Measurements from ENCODE around the gene PLXNB1. TPM values are rescaled to one million over a fixed set of nuclear protein-coding genes. Genes with fewer than 3 reads are reported as not detected.
"Not testable (repeated sequence)": the region's sequence is repeated elsewhere in the genome, so short reads cannot be mapped to it uniquely, and the experiment has no call there.

Gene PLXNB1, protein sequence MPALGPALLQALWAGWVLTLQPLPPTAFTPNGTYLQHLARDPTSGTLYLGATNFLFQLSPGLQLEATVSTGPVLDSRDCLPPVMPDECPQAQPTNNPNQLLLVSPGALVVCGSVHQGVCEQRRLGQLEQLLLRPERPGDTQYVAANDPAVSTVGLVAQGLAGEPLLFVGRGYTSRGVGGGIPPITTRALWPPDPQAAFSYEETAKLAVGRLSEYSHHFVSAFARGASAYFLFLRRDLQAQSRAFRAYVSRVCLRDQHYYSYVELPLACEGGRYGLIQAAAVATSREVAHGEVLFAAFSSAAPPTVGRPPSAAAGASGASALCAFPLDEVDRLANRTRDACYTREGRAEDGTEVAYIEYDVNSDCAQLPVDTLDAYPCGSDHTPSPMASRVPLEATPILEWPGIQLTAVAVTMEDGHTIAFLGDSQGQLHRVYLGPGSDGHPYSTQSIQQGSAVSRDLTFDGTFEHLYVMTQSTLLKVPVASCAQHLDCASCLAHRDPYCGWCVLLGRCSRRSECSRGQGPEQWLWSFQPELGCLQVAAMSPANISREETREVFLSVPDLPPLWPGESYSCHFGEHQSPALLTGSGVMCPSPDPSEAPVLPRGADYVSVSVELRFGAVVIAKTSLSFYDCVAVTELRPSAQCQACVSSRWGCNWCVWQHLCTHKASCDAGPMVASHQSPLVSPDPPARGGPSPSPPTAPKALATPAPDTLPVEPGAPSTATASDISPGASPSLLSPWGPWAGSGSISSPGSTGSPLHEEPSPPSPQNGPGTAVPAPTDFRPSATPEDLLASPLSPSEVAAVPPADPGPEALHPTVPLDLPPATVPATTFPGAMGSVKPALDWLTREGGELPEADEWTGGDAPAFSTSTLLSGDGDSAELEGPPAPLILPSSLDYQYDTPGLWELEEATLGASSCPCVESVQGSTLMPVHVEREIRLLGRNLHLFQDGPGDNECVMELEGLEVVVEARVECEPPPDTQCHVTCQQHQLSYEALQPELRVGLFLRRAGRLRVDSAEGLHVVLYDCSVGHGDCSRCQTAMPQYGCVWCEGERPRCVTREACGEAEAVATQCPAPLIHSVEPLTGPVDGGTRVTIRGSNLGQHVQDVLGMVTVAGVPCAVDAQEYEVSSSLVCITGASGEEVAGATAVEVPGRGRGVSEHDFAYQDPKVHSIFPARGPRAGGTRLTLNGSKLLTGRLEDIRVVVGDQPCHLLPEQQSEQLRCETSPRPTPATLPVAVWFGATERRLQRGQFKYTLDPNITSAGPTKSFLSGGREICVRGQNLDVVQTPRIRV (N-terminal part only)
- 9.4 and 9.6 TPM in 2 replicates for total RNA-seq (2012; rRNA removed)

GRCh38 chr3:48429960-48430707 is at the start of gene PLXNB1:
Gene PLXNB1 (minus strand): TSS chr3:48430086. CDS start chr3:48424611, 5,475 bp downstream.
- H3K4me2 ChIP-seq (ENCODE audit: low read length) = peak within 1 kb of the TSS; percentile 92
- H3K9ac ChIP-seq (ENCODE audit: low read depth, low read length) = peak within 1 kb of the TSS; percentile 89
- H3K4me1 ChIP-seq (ENCODE audit: control insufficient read depth, insufficient read depth, low read length) = peaks cover 49% of the 10 kb centered on the region
- no peaks in the 10 kb centered on the region for H3K9me3 ChIP-seq (replicated peaks; ENCODE audit: low read length)
- H3K36me3 ChIP-seq (ENCODE audit: insufficient read depth, low read length) = peaks cover 10% of the 10 kb centered on the region
- H3K27me3 ChIP-seq (ENCODE audit: control insufficient read depth, insufficient read depth, low read length) = no peaks in the 10 kb centered on the region
- peak within 1 kb of the TSS; percentile 80 for H3K4me3 ChIP-seq (ENCODE audit: low read length)

- no peaks in the 10 kb centered on the region for H3K27me3 ChIP-seq (ENCODE audit: control insufficient read depth, insufficient read depth, low read length)
- H3K9me3 ChIP-seq (replicated peaks; ENCODE audit: low read length) = no peaks in the 10 kb centered on the region
- H3K4me1 ChIP-seq (ENCODE audit: control insufficient read depth, insufficient read depth, low read length) = no peaks in the 10 kb centered on the region
- no peak overlapping the region for H3K4me3 ChIP-seq (ENCODE audit: low read length)
- no peak overlapping the region for H3K4me2 ChIP-seq (ENCODE audit: low read length)
- H3K9ac ChIP-seq (ENCODE audit: low read depth, low read length) = no peak overlapping the region
- no peaks in the 10 kb centered on the region for H3K36me3 ChIP-seq (ENCODE audit: insufficient read depth, low read length)
Measured at GRCh38 chr3:48478626-48479555, 49.0 kb upstream of the PLXNB1 start.

DNA sequence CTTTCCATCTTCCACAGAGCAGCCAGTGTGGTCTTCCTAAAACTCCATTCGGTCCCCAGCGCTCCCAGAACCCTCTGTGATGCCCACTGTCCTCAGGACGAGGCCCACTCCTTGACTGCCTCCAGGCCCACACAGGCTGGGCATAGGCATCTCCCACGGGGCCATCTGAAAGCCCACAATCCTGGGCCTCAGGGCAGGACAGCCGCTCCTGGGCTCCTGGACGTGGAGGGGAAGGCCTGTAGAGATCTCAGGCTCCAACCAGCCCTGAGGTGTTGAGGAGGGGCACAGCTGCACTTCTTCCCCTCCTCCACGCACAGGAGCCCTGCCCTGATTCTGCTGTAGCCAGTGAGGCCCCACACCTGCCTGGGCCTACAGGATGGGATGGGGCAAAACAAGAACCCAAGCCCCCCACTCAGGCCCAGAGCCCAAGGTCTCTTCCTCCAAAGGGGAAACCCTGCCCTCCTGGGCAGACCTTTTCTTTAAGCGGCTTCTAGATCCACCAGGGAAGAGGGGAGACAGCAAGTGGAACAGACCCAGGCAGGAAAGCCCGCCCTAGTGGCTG is 48.2 kb upstream of the PLXNB1 start:
- H3K9ac ChIP-seq (ENCODE audit: low read depth, low read length) = no peak overlapping the region
- H3K4me1 ChIP-seq (ENCODE audit: control insufficient read depth, insufficient read depth, low read length) = peaks cover 5% of the 10 kb centered on the region
- H3K4me2 ChIP-seq (ENCODE audit: low read length) = no peak overlapping the region
- H3K4me3 ChIP-seq (ENCODE audit: low read length) = no peak overlapping the region
- H3K27me3 ChIP-seq (ENCODE audit: control insufficient read depth, insufficient read depth, low read length) = no peaks in the 10 kb centered on the region
- H3K36me3 ChIP-seq (ENCODE audit: insufficient read depth, low read length) = no peaks in the 10 kb centered on the region
- no peaks in the 10 kb centered on the region for H3K9me3 ChIP-seq (replicated peaks; ENCODE audit: low read length)

DNA sequence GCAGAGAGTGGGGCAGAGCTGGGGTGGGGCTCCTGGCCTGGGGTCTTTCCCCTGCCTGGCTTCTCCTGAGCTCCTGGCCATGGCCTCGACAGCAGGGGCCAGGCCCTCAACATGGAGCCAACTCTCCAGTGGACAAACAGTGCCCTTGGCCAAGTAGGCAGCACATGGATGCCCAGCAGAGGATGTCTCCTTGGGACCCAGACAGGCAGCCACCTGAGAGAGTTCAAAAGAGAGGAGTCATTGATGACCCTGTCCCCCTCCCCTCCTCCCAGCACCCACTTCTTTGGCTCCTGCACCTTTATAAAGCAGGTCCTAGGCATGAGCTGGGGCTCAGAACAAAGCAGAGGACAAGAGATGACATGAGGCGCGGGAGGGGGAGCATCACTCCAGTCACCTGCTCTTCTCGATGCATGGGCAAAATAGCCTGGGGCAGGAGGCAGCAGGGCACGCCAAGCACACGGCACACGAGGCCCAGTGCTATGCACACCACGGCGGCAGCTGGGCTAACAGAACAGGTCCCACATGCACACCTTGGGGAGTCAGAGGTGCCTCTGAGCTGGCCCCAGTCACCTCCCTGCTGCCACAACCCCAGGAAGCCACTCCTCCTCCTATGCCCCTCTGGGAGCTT is 46.7 kb upstream of the PLXNB1 start:
- Histone ChIP-seq H3K4me3 (ENCODE audit: low read length) (no peak overlapping the region), H3K4me2 (ENCODE audit: low read length) (no peak overlapping the region), H3K27me3 (ENCODE audit: control insufficient read depth, insufficient read depth, low read length) (no peaks in the 10 kb centered on the region), H3K36me3 (ENCODE audit: insufficient read depth, low read length) (no peaks in the 10 kb centered on the region), H3K9ac (ENCODE audit: low read depth, low read length) (no peak overlapping the region), H3K4me1 (ENCODE audit: control insufficient read depth, insufficient read depth, low read length) (peaks cover 9% of the 10 kb centered on the region), H3K9me3 (replicated peaks; ENCODE audit: low read length) (no peaks in the 10 kb centered on the region)

- Histone ChIP-seq H3K9me3 (replicated peaks; ENCODE audit: low read length) (no peaks in the 10 kb centered on the region), H3K27me3 (ENCODE audit: control insufficient read depth, insufficient read depth, low read length) (no peaks in the 10 kb centered on the region), H3K9ac (ENCODE audit: low read depth, low read length) (no peak overlapping the region), H3K36me3 (ENCODE audit: insufficient read depth, low read length) (peaks cover under 1% of the 10 kb centered on the region), H3K4me3 (ENCODE audit: low read length) (no peak overlapping the region), H3K4me1 (ENCODE audit: control insufficient read depth, insufficient read depth, low read length) (peaks cover 12% of the 10 kb centered on the region), H3K4me2 (ENCODE audit: low read length) (no peak overlapping the region)
Measured at GRCh38 chr3:48475188-48475587, 45.3 kb upstream of the PLXNB1 start.

DNA sequence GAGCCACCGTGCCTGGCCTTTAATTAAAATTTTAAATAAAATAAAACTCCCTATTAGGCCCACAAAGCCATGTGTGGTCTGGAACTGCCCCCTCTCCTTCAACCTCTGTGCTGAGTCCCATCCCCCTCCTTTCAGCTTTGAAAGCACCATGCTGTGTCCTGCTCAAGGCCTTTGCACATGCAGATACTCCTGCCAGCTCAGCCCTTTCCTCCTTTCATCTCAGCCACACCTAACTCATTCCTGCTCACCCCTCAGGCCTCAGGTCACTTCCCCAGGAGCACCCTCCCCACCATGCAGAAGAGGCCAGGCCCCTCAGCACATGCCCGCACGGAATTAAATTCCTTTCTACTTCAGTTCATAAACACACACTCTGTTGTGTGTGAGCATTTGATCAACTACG is 44.7 kb upstream of the PLXNB1 start:
- Histone ChIP-seq H3K4me3 (ENCODE audit: low read length) (no peak overlapping the region), H3K36me3 (ENCODE audit: insufficient read depth, low read length) (peaks cover 6% of the 10 kb centered on the region), H3K27me3 (ENCODE audit: control insufficient read depth, insufficient read depth, low read length) (no peaks in the 10 kb centered on the region), H3K4me2 (ENCODE audit: low read length) (no peak overlapping the region), H3K9me3 (replicated peaks; ENCODE audit: low read length) (no peaks in the 10 kb centered on the region), H3K9ac (ENCODE audit: low read depth, low read length) (no peak overlapping the region), H3K4me1 (ENCODE audit: control insufficient read depth, insufficient read depth, low read length) (peaks cover 18% of the 10 kb centered on the region)

DNA sequence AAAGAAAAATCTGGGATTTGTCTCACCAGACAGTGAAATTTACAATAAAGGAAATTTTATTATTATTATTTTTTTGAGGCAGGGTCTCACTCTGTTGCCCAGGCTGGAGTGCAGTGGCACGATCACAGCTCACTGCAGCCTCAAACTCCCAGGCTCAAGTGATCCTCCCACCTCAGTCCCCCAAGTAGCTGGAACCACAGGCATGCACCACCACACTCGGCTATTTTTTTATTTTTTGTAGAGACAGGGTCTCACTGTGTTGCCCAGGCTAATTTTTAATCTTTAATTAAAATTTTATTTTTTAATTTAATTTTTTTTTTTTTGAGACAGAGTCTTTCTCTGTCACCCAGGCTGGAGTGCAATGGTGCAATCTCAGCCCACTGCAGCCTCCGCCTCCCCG is 44.1 kb upstream of the PLXNB1 start:
- not testable (repeated sequence) for H3K9ac ChIP-seq (ENCODE audit: low read depth, low read length); H3K4me3 ChIP-seq (ENCODE audit: low read length); H3K4me2 ChIP-seq (ENCODE audit: low read length); H3K27me3 ChIP-seq (ENCODE audit: control insufficient read depth, insufficient read depth, low read length); H3K9me3 ChIP-seq (replicated peaks; ENCODE audit: low read length)
- peaks cover 24% of the 10 kb centered on the region for H3K4me1 ChIP-seq (ENCODE audit: control insufficient read depth, insufficient read depth, low read length)
- peaks cover 12% of the 10 kb centered on the region for H3K36me3 ChIP-seq (ENCODE audit: insufficient read depth, low read length)

DNA sequence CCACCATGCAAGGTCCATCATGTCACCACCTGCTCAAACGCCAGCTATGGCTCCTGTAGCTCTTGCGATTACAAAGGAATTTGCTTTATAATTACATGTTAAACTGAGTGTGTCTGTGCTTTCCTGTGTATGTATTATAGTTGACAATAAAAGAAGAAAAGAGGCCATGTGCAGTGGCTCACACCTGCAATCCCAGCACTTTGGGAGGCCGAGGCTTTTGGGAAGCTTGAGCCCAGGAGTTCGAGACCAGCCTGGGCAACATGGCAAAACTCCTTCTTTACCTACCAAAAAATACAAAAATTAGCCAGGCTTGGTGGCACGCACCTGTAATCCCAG is 43.7 kb upstream of the PLXNB1 start:
- peak overlapping the region; percentile 91 for H3K9ac ChIP-seq (ENCODE audit: low read depth, low read length)
- H3K9me3 ChIP-seq (replicated peaks; ENCODE audit: low read length) = no peaks in the 10 kb centered on the region
- peaks cover 14% of the 10 kb centered on the region for H3K36me3 ChIP-seq (ENCODE audit: insufficient read depth, low read length)
- H3K27me3 ChIP-seq (ENCODE audit: control insufficient read depth, insufficient read depth, low read length) = no peaks in the 10 kb centered on the region
- H3K4me2 ChIP-seq (ENCODE audit: low read length) = peak overlapping the region; percentile 91
- H3K4me3 ChIP-seq (ENCODE audit: low read length) = peak overlapping the region; percentile 82
- H3K4me1 ChIP-seq (ENCODE audit: control insufficient read depth, insufficient read depth, low read length) = peaks cover 28% of the 10 kb centered on the region

- peak overlapping the region; percentile 91 for H3K9ac ChIP-seq (ENCODE audit: low read depth, low read length)
- H3K4me1 ChIP-seq (ENCODE audit: control insufficient read depth, insufficient read depth, low read length) = peaks cover 33% of the 10 kb centered on the region
- H3K4me2 ChIP-seq (ENCODE audit: low read length) = peak overlapping the region; percentile 91
- H3K36me3 ChIP-seq (ENCODE audit: insufficient read depth, low read length) = peaks cover 19% of the 10 kb centered on the region
- H3K27me3 ChIP-seq (ENCODE audit: control insufficient read depth, insufficient read depth, low read length) = no peaks in the 10 kb centered on the region
- H3K9me3 ChIP-seq (replicated peaks; ENCODE audit: low read length) = no peaks in the 10 kb centered on the region
- H3K4me3 ChIP-seq (ENCODE audit: low read length) = peak overlapping the region; percentile 82
Measured at GRCh38 chr3:48472923-48473616, 43.2 kb upstream of the PLXNB1 start.
